ENCODE results near the gene ACP1.

Gene ACP1

GRCh38 chr2:263022-263738 is 1.6 kb upstream of the ACP1 start:
- H3F3A ChIP-seq (ENCODE audit: insufficient read depth, low read length), result no peaks in the 10 kb centered on the region
- H3K36me3 ChIP-seq (ENCODE audit: insufficient read depth, low read length), result peaks cover 25% of the 10 kb centered on the region
- H3K27me3 ChIP-seq (ENCODE audit: insufficient read depth, low read length), result no peaks in the 10 kb centered on the region
- no peaks in the 10 kb centered on the region for H3K9me2 ChIP-seq (ENCODE audit: low read depth, low read length)
- peaks cover 33% of the 10 kb centered on the region for H3K79me2 ChIP-seq (ENCODE audit: insufficient read depth, low read length)
- H4K20me1 ChIP-seq (ENCODE audit: insufficient read depth, low read length), result no peaks in the 10 kb centered on the region
- peaks cover 3% of the 10 kb centered on the region; the same call in 1 of the 2 replicates for H3K9me3 ChIP-seq (ENCODE audit: low read length)
- peak overlapping the region; percentile 83 for H3K4me2 ChIP-seq (ENCODE audit: low read length)
- TF ChIP-seq EZH2 (IDR thresholded peaks at IDR 0.05; ENCODE audit: borderline replicate concordance, low read length) (no peak), CTCF (IDR thresholded peaks at IDR 0.05; ENCODE audit: low read length) (no peak)
- H3K27ac ChIP-seq (ENCODE audit: low read depth, low read length, poor library complexity, severe bottlenecking), result peak overlapping the region; percentile 64
- H3K9ac ChIP-seq (ENCODE audit: low read length), result no peak overlapping the region; the same call in 1 of the 2 replicates
- peak overlapping the region; percentile 99 for H3K4me3 ChIP-seq (ENCODE audit: low read depth, low read length, poor library complexity, severe bottlenecking)
- peaks cover 53% of the 10 kb centered on the region for H3K4me1 ChIP-seq (ENCODE audit: insufficient read depth, low read length, severe bottlenecking)
- 0 out of 2 replicates have a peak overlapping the region, but pooled peaks have one; percentile 22 for H2AFZ ChIP-seq (ENCODE audit: low read length)

GRCh38 chr2:263774-264492 is 814 bp upstream of the ACP1 start, which contains the start of gene SH3YL1:
TSS of gene SH3YL1 (minus strand) at chr2:264032. CDS start at chr2:263984, 48 bp downstream.
- Histone ChIP-seq H3K27me3 (ENCODE audit: insufficient read depth, low read length) (no peaks in the 10 kb centered on the region), H2AFZ (ENCODE audit: low read length) (0 out of 2 replicates have a peak within 1 kb of the TSS, but pooled peaks have one; percentile 22), H3K9me3 (ENCODE audit: low read length) (no peaks in the 10 kb centered on the region), H3K4me1 (ENCODE audit: insufficient read depth, low read length, severe bottlenecking) (peaks cover 61% of the 10 kb centered on the region), H3K9me2 (ENCODE audit: low read depth, low read length) (no peaks in the 10 kb centered on the region), H4K20me1 (ENCODE audit: insufficient read depth, low read length) (no peaks in the 10 kb centered on the region), H3K36me3 (ENCODE audit: insufficient read depth, low read length) (peaks cover 26% of the 10 kb centered on the region), H3K27ac (ENCODE audit: low read depth, low read length, poor library complexity, severe bottlenecking) (peak within 1 kb of the TSS; percentile 64), H3F3A (ENCODE audit: insufficient read depth, low read length) (no peaks in the 10 kb centered on the region), H3K79me2 (ENCODE audit: insufficient read depth, low read length) (peaks cover 41% of the 10 kb centered on the region), H3K4me3 (ENCODE audit: low read depth, low read length, poor library complexity, severe bottlenecking) (peak within 1 kb of the TSS; percentile 99), H3K4me2 (ENCODE audit: low read length) (peak within 1 kb of the TSS; percentile 85), H3K9ac (ENCODE audit: low read length) (peak within 1 kb of the TSS; percentile 95)
- TF ChIP-seq CTCF (IDR thresholded peaks at IDR 0.05; ENCODE audit: low read length) (no peak), EZH2 (IDR thresholded peaks at IDR 0.05; ENCODE audit: borderline replicate concordance, low read length) (no peak)

GRCh38 chr2:268323-268722 is 3.6 kb downstream of the ACP1 start:
- H3F3A ChIP-seq (ENCODE audit: insufficient read depth, low read length), result no peaks in the 10 kb centered on the region
- peaks cover 58% of the 10 kb centered on the region for H3K4me1 ChIP-seq (ENCODE audit: insufficient read depth, low read length, severe bottlenecking)
- peaks cover 52% of the 10 kb centered on the region; the same call in 1 of the 2 replicates for H3K36me3 ChIP-seq (ENCODE audit: insufficient read depth, low read length)
- H3K9me3 ChIP-seq (ENCODE audit: low read length), result no peaks in the 10 kb centered on the region
- no peak overlapping the region for H3K9ac ChIP-seq (ENCODE audit: low read length)
- H3K79me2 ChIP-seq (ENCODE audit: insufficient read depth, low read length), result peaks cover 85% of the 10 kb centered on the region
- TF ChIP-seq EZH2 (IDR thresholded peaks at IDR 0.05; ENCODE audit: borderline replicate concordance, low read length) (no peak), CTCF (IDR thresholded peaks at IDR 0.05; ENCODE audit: low read length) (no peak)
- H3K4me2 ChIP-seq (ENCODE audit: low read length), result peak overlapping the region; percentile 85; the same call in 1 of the 2 replicates
- no peak overlapping the region for H3K4me3 ChIP-seq (ENCODE audit: low read depth, low read length, poor library complexity, severe bottlenecking)
- no peaks in the 10 kb centered on the region for H4K20me1 ChIP-seq (ENCODE audit: insufficient read depth, low read length)
- H3K27ac ChIP-seq (ENCODE audit: low read depth, low read length, poor library complexity, severe bottlenecking), result no peak overlapping the region
- no peaks in the 10 kb centered on the region for H3K27me3 ChIP-seq (ENCODE audit: insufficient read depth, low read length)
- H2AFZ ChIP-seq (ENCODE audit: low read length), result no peak overlapping the region
- no peaks in the 10 kb centered on the region for H3K9me2 ChIP-seq (ENCODE audit: low read depth, low read length)
